GM19372 (cell line): ENCODE measurements around the gene CDKN1B.

Experiments used
- ATAC-seq: cut with Tn5 transposase; IDR thresholded peaks from one replicate; pipeline ENCODE4 v1.9.1; 2021; ENCODE audit warnings: mild to moderate bottlenecking, low read depth, moderate library complexity; ENCODE audit not compliant: unreplicated experiment

CDKN1B gene

DNA sequence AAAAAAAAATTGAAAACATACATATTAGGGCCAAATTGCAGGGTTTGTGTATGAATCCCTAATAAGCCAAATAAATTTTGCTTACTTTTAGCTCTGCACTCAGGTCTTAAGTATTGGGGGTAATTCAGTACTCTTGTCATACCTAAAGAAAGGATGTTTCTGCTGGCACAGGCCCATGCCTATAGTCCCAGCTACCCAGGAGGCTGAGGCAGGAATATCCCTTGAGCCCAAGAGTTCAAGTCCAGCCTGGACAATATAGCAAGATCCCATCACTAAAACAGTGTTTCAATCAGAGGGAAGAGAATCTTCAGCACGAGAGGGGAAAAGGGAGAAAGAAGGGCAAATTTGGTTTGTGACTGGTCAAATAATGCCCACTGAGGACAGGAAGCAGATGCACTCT, 17.8 kb upstream of the CDKN1B start:
- ATAC-seq: no peak

DNA sequence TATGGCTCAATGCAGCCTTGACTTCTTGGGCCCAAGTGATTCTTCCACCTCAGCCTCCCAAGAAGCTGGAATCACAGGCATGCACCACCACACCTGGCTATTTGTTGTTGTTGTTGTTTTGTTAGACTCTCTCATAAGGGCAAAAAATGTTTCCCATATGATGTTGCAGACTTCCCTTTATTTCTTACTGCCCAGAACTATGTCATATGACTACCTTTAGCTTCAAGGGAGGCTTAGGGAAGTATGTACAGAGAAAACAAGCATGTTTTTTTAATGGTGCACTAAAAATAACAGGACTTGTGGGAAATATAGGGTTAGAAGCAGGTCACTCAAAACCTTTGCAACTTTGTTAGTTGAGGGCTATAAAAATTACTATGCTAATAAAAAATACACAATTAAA, 16.9 kb upstream of the CDKN1B start:
- ATAC-seq: no peak

DNA sequence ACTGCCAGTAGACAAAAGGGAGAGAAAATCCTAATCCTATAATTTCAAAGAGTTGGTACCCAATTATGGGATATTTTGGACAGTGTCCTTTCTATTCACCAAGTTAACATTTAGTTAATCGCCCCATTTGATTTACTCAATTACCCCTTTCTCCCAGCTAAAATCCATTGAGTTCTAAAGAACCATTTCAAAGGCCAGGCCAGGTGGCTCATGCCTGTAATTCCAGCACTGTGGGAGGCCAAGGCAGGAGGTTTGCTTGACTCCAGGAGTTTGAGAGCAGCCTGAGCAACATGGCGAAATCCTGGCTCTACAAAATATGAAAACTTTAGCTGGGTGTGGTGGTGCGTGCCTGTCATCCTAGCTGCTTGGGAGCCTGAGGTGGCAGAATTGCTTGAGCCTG, 15.7 kb upstream of the CDKN1B start:
- ATAC-seq: no peak

DNA sequence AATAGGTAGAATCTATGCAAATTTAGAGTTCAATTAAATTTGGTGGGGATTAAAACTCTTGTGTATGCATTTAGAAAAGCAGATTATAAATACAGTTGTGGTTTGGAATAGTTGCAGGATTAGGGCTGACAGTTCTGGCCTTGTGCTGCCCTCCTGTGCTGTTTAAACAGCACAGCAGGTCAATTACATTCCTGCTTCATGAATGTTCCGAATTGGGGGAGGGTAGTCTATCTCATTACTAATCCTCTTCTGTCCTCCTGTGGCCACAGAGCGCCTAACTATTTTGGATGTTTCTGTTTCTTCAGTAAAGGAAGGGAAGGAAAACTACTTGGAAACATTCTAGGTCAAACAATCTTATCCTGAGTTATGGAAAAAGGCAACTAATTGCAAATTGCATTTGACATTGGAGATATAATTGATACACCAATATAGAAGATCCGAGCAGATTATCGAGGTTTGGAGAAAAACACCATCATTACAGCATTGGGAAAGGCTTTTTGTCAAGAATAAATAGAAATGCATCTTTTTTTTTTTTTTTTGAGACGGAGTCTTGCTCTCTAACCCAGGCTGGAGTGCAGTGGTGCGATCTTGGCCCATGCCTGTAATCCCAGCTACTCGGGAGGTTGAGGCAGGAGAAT, 12.5 kb upstream of the CDKN1B start:
- ATAC-seq: peak; percentile 62

DNA sequence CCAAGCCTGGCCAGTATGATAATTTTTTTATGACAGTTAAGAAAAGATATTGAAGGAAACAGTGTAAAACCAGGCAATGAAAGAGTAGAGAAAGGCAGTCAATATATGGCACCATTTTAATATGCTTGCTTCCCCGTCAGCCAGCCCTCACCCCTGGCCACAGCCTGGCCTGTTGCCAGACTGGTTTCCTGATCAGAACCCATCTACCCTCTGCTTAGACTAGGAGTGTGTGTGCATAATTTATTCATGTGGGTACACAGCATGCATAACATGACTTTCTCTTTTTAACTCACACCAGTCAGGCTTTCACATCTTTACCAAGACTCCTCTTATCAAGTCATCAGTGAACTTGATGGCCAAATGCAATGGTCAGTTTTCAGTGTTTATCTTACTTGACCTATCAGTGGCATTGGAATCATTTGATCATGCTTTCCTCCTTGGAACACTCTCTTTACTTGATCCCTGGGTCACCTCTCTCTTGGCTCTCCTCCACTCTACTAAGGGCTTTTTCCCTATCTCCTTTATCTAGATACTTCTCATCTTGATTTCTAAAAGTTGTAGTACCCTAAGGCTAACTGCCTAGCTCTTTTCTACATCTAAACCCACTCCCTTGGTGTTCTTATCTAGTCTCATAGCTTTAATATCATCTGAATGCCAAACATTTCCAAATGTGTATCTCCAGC, 11.2 kb upstream of the CDKN1B start:
- ATAC-seq: no peak

DNA sequence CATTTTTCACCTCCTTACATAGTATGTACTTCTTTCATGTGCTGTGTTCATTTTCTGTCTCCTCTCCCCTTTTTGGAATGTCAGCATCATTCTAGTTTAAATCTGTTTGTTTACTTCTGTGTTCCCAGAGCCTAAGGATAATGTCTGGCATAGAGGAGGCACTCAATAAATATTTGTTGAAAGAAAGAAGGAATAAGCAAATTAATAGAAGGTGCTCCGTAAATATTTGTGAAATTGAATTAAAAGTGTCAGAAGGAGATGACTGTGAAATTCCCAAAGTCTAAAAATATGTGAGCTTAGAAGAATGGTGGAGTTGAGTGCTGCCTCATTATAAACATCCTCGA, 3.3 kb upstream of the CDKN1B start:
- ATAC-seq: no peak

DNA sequence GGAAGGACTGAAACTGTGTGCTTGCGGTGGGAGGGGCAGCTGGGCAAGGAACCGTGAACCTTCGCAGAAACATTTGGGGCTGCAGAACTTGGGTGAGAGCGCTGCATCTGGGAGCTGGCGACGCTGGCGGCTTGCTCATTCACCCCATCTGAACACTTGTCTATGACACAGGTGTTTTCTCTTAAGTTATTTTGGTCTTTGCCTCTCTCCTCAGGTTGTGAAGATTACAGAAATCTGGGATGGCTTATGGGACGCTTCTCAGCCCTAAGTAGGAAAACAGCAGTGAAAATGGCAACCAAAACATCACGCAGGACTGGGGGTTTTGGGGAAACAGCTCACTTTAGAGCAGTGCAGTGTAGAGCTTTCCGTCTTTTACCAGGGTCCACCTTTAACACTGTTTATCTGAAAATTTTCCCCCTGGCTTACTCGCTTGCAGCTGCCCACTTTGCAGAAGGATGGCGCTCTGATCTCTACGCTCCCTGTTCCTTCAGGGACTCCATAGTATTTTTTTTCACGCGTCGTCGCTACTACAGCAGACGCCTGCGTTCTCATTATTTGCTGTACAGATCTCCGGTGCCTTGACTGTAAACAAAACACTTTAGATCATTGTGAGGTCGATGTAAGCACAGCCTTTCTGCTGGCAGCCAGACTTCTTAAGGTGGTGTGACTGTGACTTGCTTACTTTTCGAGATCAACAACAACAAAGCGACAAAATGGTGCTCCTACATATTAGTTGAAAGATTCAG, 2.7 kb upstream of the CDKN1B start:
- no peak for ATAC-seq

DNA sequence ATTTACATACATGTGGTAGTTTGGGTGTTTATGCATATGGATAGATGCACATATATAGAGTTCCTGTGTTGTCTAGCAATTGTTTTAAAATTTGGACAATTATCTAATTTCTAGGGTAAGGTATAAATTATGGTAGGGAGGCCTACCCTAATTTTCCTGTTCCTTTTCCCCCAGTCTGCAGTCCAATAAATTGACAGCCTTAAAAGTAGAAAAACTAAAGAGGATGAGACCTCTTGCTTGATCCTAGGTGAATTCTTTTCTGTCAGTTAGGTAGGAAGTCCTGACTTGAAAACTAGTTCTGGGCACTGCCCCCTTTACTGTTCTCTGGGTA, 2.1 kb upstream of the CDKN1B start:
- no peak for ATAC-seq

DNA sequence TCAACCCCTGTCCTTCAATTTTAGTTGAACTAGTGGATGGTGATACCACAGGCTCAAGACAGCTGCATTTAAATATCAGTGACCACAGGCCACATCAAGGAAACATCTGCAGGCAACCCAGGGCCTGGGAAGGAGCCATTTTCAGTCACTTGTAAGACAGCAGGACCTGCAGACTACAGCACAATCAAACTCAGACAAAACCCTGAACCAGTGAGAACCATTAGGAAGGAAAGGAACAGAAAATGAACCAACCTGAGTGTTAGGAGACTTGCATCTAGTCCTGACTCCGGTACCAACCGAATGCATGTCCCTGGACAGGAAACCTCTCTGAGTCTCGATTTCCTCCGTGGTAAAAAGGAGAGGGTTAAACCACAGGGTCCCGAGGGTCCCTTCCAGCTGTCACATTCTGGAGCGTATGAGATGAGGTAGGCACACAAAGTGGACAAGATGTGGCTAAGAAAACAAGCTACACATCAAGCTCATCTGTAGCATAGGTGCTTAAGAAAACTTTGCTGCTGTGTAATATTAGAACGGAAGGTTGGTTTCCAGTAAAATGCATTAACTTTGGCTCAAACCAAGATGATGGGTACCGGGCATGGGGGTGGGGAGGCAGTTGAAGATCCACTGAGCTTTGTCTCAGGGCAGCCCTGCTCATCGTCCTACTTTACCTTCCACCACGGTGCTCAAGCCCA, 1.6 kb upstream of the CDKN1B start:
- no peak for ATAC-seq

DNA sequence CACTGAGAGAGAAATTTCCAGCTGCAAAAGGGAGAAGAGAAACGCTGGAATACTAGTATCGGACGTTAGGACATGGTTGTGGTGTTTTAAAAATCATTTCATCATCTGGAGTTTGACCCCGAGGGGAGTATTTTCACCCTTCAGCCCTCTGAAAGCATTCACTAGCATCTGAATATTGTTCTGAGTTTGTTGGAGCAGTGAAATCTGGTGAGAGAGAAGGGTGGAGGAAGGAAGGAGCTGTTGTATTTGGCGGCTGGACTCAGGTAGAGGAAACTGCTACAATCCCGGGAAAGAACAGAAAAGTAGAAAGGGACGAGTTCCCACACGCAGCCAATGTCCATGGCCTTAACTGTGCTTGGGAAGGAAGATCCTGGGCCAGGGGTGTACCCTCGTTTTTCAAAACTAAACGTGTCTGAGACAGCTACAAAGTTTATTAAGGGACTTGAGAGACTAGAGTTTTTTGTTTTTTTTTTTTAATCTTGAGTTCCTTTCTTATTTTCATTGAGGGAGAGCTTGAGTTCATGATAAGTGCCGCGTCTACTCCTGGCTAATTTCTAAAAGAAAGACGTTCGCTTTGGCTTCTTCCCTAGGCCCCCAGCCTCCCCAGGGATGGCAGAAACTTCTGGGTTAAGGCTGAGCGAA, 896 bp upstream of the CDKN1B start:
- ATAC-seq: no peak

DNA sequence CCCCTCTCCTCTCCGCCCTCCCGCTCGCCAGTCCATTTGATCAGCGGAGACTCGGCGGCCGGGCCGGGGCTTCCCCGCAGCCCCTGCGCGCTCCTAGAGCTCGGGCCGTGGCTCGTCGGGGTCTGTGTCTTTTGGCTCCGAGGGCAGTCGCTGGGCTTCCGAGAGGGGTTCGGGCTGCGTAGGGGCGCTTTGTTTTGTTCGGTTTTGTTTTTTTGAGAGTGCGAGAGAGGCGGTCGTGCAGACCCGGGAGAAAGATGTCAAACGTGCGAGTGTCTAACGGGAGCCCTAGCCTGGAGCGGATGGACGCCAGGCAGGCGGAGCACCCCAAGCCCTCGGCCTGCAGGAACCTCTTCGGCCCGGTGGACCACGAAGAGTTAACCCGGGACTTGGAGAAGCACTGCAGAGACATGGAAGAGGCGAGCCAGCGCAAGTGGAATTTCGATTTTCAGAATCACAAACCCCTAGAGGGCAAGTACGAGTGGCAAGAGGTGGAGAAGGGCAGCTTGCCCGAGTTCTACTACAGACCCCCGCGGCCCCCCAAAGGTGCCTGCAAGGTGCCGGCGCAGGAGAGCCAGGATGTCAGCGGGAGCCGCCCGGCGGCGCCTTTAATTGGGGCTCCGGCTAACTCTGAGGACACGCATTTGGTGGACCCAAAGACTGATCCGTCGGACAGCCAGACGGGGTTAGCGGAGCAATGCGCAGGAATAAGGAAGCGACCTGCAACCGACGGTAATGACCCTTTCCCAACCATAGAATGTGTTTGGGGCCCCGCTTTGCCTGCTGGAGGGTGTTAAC, 615 bp downstream of the CDKN1B start:
- no peak for ATAC-seq

DNA sequence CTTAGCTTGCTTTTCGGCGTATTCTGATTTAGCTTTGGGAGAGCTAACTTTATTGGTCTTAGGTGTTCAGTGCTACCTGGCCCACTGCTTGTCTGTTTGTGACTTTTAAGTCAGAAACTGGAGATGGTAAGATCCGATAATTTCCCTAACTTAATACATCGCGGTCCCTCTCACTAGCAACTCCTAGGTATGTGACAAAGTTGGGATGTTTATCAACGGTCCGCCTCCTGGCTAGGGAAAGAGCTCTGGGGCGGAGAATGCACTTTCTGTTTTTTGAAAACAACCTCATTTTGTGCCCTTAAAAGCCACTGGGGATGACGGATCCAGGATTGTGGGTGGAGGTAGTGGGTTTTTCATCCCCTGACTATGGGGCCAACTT, 1.2 kb downstream of the CDKN1B start:
- ATAC-seq: no peak

DNA sequence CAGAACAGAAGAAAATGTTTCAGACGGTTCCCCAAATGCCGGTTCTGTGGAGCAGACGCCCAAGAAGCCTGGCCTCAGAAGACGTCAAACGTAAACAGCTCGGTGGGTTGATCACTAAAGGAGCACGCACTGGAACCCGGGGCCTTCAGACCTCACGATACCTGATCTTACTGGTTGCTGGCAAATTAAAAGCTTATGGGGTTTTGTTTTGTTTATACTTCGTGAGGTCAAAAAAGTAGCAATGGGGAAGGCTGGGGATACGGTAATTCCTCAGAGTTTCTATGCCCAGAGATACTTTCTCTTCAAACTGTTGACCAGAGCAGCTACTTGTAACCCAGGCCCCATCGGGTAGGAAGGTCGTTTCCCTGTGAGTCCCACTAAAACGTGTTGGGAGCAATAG, 1.7 kb downstream of the CDKN1B start:
- no peak for ATAC-seq

DNA sequence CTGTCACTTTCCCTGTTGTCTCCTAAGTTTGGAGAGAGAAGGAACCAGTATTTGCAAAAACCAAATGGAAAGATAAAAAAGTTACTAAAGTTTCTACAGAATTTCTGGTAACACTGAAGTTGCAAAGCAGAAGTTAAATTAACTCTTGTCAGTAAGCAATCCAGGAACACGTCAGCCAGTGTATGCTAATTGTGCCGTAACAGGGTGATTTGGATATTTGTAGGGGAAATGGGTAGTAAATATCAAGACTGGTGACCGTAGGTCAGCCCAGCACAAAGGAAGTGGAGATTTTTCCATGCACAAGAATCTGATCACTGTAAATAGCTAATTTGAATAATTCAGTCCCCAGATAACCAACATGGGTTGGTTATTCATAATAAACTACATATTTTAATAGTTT, 2.3 kb downstream of the CDKN1B start:
- ATAC-seq: no peak

DNA sequence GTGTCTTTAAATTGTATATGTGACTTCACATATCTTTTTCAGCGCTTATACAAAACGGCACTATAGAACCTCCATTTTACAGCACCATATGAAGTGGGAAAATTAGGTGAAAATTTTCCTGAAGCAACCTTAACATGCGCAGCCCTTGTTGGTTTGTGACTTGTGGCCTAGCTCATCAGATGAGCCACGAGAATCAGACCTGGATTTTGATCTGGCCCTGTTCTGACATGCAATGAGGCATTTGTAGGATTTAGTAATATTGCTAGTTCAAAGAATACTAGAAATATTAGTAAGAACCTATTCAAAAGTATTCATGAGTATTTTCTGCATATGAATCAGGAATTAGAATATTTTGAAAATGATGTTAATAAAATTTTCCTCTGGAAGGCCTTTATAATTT, 2.9 kb downstream of the CDKN1B start:
- no peak for ATAC-seq

DNA sequence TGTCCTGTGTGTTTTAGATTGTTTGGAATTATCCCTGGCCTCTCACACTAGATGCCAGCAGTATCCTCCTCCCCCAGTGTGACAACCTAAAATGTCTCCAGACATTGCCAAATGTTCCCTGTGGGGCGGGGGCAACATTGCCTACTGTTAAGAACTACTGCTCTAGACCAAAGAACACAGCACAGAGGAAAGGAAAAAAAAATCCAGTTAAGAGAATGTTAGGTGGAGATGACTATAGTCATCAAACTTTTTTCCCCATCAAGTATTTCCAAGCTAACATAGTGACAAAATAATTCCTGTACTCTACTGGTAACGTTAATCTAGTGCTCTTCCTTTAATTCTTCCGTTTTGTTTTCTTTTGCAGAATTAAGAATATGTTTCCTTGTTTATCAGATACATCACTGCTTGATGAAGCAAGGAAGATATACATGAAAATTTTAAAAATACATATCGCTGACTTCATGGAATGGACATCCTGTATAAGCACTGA, 3.5 kb downstream of the CDKN1B start:
- ATAC-seq: no peak

DNA sequence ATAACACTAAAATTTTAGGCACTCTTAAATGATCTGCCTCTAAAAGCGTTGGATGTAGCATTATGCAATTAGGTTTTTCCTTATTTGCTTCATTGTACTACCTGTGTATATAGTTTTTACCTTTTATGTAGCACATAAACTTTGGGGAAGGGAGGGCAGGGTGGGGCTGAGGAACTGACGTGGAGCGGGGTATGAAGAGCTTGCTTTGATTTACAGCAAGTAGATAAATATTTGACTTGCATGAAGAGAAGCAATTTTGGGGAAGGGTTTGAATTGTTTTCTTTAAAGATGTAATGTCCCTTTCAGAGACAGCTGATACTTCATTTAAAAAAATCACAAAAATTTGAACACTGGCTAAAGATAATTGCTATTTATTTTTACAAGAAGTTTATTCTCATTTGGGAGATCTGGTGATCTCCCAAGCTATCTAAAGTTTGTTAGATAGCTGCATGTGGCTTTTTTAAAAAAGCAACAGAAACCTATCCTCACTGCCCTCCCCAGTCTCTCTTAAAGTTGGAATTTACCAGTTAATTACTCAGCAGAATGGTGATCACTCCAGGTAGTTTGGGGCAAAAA, 4.1 kb downstream of the CDKN1B start:
- ATAC-seq: no peak

DNA sequence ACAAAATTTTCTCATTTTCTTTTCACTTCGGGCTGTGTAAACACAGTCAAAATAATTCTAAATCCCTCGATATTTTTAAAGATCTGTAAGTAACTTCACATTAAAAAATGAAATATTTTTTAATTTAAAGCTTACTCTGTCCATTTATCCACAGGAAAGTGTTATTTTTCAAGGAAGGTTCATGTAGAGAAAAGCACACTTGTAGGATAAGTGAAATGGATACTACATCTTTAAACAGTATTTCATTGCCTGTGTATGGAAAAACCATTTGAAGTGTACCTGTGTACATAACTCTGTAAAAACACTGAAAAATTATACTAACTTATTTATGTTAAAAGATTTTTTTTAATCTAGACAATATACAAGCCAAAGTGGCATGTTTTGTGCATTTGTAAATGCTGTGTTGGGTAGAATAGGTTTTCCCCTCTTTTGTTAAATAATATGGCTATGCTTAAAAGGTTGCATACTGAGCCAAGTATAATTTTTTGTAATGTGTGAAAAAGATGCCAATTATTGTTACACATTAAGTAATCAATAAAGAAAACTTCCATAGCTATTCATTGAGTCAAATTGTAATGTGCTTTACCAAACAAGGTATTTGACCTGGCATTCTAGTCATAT, 4.8 kb downstream of the CDKN1B start:
- no peak for ATAC-seq

DNA sequence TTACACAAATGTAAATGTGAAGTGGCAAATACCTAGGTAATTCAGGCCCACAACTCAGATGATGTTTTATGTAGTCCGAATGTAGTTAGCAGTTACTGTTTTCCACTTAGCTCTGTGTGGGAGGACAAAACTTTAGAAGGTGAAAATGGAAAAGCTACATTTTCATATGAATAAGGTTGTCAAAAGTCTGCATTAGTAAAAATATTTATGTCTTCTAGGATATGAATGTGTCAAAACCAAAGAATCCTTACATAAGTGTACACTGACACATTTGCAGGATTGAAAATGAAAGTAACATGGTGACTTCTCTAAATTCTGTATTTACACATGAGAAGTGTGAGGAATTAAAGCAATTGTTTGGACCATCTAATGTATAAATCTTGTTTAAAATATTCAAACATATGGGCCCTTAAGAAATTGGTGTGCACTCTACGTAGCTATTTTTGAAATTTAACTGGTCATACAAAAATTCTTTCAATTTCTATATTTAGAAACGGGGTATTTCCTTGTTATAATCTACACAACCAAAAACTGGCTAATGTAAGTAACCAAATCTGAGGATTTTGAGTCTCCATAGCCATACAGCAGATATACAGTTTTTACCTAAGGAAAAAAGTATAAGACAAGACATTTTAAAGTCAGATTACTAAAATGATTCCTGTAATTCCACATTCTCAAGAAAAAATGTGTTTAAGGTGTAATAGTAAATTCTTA, 5.4 kb downstream of the CDKN1B start:
- ATAC-seq: no peak
